ENCODE results near the gene UNC5A. TPM values are rescaled to one million over a fixed set of nuclear protein-coding genes. Genes with fewer than 3 reads are reported as not detected.

Gene UNC5A
- total RNA-seq, 1 experiment from 2014 or later = 10.1 TPM

- TF ChIP-seq, protein P1, sequence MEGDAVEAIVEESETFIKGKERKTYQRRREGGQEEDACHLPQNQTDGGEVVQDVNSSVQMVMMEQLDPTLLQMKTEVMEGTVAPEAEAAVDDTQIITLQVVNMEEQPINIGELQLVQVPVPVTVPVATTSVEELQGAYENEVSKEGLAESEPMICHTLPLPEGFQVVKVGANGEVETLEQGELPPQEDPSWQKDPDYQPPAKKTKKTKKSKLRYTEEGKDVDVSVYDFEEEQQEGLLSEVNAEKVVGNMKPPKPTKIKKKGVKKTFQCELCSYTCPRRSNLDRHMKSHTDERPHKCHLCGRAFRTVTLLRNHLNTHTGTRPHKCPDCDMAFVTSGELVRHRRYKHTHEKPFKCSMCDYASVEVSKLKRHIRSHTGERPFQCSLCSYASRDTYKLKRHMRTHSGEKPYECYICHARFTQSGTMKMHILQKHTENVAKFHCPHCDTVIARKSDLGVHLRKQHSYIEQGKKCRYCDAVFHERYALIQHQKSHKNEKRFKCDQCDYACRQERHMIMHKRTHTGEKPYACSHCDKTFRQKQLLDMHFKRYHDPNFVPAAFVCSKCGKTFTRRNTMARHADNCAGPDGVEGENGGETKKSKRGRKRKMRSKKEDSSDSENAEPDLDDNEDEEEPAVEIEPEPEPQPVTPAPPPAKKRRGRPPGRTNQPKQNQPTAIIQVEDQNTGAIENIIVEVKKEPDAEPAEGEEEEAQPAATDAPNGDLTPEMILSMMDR (IDR thresholded peaks at IDR 0.05 in 2 of 3, conservative IDR thresholded peaks at IDR 0.05 in 1 of 3; ENCODE audit: borderline replicate concordance in 1 of 3, insufficient read depth in 1 of 3, low read depth in 2 of 3, low read length in 2 of 3) = no peak
- TF ChIP-seq JUND (IDR thresholded peaks at IDR 0.05) = no peak
These were observed 17.5 kb downstream of the UNC5A start (continued) for GRCh38 chr5:176827736-176828414.

DNA sequence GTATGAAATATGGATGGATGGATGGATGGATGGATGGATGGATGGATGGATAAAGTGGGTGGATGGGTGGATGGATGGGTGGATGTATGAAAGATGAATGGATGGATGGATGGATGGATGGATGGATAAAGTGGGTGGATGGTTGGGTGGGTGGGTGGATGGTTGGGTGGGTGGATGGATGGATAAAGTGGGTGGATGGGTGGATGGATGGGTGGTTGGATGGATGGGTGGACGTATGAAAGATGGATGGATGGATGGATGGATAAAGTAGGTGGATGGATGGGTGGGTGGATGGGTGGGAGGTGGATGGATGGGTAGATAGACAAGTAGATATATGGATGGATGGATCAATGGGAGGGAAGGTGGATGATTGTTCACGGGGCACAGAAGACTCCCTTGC is 19.0 kb downstream of the UNC5A start:
- Histone ChIP-seq H3K36me3 (ENCODE audit: control insufficient read depth in 1 of 2, insufficient read depth in 2 of 2, low read length in 2 of 2) (no peaks in the 10 kb centered on the region), H3K27me3 (ENCODE audit: insufficient read depth, low read length) (no peaks in the 10 kb centered on the region), H3K9me2 (ENCODE audit: insufficient read depth) (no peaks in the 10 kb centered on the region), H3K4me1 (ENCODE audit: control insufficient read depth in 1 of 2, insufficient read depth in 2 of 2, low read length in 2 of 2) (peaks cover 0 to under 1% of the 10 kb centered on the region in 2 experiments; a peak in 1 of 4 replicates), H3K79me2 (ENCODE audit: insufficient read depth, low read length) (no peaks in the 10 kb centered on the region), H3K9ac (ENCODE audit: low read length) (no peak overlapping the region), H3K27ac (ENCODE audit: low read depth, low read length) (no peak overlapping the region), H4K20me1 (ENCODE audit: insufficient read depth) (no peaks in the 10 kb centered on the region), H3K9me3 (ENCODE audit: control insufficient read depth in 1 of 2, insufficient read depth in 1 of 2, low read depth in 1 of 2, low read length in 2 of 2) (no peaks in the 10 kb centered on the region), H3K4me2 (ENCODE audit: low read length) (no peak overlapping the region), H3K4me3 (replicated peaks in 1 of 2; ENCODE audit: low read depth in 1 of 2, low read length in 2 of 2) (no peak overlapping the region), H2AFZ (ENCODE audit: low read depth, low read length, poor library complexity, severe bottlenecking) (no peak overlapping the region)
- CTCF ChIA-PET = no interaction called here
- TF ChIP-seq SIN3A (IDR thresholded peaks at IDR 0.05; ENCODE audit: low read depth) (no peak), ATF3 (IDR thresholded peaks at IDR 0.05) (no peak), EGR1 (IDR thresholded peaks at IDR 0.05; ENCODE audit: low read depth) (no peak), CBX3 (IDR thresholded peaks at IDR 0.05; ENCODE audit: low read depth) (no peak), CEBPB (IDR thresholded peaks at IDR 0.05; ENCODE audit: low read depth) (no peak)
- TF ChIP-seq, protein P1 (IDR thresholded peaks at IDR 0.05 in 2 of 3, conservative IDR thresholded peaks at IDR 0.05 in 1 of 3; ENCODE audit: borderline replicate concordance in 1 of 3, insufficient read depth in 1 of 3, low read depth in 2 of 3, low read length in 2 of 3) = no peak
- RAD21 ChIA-PET (ENCODE audit: low non-redundant PET in 1 of 2, low total read pairs in 2 of 2, uncharacterized antibody in 2 of 2, unreplicated experiment in 2 of 2) = no interaction called here
- ATAC-seq = no peak
- intact Hi-C loops (cut with micrococcal nuclease) = no loop called here
- no TSS peak for BruUV-seq (replicated peaks)
- DNase-seq (ENCODE audit: low read depth, low spot score) = no peak
- POLR2A ChIA-PET = no interaction called here
